HG03039 (cell line): Measurements from ENCODE around the gene CCDC179.
A peak's percentile ranks its signal among the peaks of the same experiment; 100 is the strongest.

Experiments used
- ATAC-seq: cut with Tn5 transposase; IDR thresholded peaks from one replicate; pipeline ENCODE4 v1.9.1; 2021; ENCODE audit warnings: mild to moderate bottlenecking, moderate library complexity; ENCODE audit not compliant: unreplicated experiment

The CCDC179 gene

GRCh38 chr11:22860241-22860640 is at the start of gene CCDC179:
Gene CCDC179 (minus strand): TSS chr11:22860474. CDS start chr11:22860421, 53 bp downstream.
- no peak for ATAC-seq

GRCh38 chr11:22903782-22904181 is 43.5 kb upstream of the CCDC179 start:
- no peak for ATAC-seq

DNA sequence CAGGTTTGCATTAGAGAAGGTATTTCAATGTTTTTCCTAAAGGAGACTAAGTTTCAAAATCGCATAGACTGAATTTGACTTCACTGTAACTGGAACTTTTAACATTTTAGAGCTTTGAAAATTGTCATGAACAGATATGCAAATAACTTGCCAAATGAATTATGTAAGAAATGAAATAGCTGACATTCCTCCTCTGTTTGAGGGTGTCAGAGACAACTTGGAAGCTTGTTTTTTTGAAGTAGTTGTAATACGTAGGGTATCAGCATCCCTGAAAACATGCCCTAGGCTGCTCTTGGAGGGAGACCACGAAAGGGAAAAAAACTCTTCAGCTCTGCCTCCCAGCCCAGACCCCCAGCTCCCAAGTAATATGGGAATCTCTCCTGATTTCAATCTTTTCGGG is 41.3 kb upstream of the CCDC179 start:
- ATAC-seq = no peak

DNA sequence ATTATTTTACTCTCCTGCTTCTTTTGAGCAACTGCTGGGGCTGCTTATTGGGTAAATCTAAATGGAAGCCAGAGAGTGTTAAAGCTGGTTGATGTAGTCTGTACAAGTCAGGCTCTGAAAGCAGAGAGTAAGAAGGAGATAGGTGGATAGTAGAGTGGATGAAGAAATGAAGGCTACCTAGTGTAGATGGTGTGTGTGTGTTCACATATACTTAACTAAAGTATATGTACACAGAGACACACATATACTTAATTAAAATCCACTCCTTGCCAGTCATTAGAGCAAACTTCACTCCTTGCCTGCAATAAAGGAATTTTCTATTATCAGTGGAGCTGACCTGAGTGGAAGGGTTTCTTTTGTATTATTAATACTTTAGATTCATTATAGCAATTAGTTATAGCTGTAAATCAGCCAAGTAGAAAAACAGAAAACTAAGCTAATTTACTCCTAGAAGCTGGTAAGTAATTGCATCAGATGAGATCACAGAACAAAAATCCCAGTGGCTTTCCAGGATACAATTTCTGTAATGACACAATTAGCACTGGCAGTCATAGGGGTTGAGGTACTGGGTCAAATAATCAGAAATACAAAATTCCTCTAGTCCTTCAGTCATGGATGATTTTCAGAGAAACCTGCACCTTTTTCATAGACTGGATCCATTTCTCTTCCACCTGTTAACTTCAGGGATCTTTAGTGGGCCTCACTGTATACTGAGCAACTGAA is 40.7 kb upstream of the CCDC179 start:
- no peak for ATAC-seq

DNA sequence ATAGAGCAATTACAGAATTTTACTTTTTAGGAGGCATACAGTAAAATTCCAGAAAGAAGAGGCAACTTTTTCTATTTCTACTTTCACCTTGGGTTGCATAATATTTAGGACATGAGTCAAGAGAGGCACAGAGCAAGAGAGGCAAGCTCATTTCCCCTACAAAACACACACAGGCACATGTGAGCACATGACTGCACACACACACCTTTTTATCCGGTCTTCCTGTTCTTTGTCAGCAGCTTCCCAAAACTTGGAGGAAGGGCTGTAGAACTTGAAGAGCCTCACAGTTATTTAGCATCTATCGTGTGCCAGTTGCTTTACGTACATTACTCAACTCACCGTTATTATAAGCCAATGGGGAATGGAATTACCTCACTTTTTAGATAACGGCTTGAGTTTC is 37.8 kb upstream of the CCDC179 start:
- ATAC-seq = no peak

DNA sequence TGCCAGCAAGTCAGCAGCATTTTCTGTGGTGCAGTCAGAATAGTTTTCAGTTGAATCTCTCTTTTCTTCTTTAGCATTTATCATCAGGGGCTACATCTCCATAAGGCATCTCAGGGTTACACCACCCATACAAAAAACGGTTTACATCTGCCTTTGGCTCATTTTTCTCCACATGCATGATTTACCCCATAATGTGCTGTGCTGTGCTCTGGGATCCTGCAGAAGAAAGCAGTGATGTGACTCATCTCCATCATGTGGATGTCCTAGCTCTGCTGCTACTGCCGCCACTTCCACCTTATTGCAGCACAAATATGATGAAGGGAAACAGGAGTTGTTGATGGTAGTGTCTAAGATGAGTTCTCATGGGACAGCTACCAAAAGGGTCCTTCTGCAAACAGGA is 30.0 kb upstream of the CCDC179 start:
- no peak for ATAC-seq

- ATAC-seq = no peak
These were observed 23.9 kb upstream of the CCDC179 start for GRCh38 chr11:22884217-22884616.

DNA sequence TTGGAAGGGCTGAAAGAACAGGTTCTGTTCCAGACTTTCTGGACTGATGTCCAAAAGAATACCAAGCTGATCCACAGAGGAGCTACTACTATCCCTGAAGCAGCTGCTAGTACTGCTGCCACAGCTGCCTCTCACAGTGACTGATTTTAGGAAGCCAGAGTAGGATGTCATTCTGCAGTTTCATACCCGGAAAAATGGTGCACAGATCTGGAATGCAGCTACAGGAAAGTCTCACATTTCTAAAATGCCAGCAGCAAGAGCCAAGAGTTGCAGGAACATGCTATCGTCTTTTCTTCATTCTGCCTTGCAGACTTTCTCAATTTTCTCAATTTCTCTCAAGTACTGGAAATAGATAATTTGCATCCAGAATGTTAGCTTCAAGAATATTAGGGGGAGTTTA is 19.4 kb upstream of the CCDC179 start:
- no peak for ATAC-seq

- ATAC-seq = no peak
These were observed 18.3 kb upstream of the CCDC179 start for GRCh38 chr11:22878604-22879003.

- ATAC-seq = no peak
These were observed 17.8 kb upstream of the CCDC179 start for GRCh38 chr11:22878039-22878438.

DNA sequence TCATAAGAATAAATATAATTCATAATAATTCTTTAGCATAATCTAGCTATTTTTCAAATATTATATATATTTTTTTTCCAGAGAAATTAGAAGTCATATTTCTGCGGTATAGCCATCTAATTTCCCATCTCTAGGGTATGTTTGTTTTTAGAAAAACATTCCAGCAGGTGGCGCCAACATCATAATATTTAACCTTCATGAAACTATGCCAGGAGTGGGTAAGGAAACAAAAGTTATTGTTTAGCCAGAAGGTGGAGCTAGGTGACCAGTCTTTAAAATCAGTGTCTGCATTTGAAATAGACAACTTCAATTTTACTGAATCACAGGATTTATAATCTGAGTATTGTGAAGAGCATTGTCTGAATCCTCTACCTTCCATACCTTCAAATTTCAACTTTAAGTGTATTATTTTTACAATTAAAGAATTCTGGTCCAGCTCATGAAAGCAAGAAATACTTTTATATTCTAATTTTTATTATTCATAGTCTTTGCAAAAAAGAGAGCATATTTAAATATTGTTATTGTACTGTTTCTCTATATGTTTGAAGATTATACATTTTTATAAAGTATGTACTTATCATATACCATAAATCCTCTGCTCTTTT is 15.7 kb upstream of the CCDC179 start:
- ATAC-seq = peak; percentile 100

DNA sequence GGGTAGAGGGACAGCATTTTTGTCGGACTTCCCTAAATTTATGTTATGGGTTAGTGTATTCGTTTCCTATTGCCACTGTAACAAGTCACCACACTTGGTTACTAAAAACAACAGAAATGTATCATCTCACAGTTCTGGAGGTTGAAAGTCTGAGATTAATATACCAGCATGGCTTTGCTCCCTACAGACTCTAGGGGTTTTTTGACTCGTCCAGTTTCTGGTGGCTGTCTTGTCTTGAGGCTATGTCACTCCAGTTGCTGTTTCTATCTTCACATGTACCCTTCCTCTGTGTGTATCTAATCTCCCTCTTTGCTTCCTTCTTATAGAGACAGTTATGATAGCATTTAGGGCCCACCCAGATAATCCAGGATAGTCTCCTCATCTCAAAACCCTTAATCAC is 9.1 kb upstream of the CCDC179 start:
- no peak for ATAC-seq

DNA sequence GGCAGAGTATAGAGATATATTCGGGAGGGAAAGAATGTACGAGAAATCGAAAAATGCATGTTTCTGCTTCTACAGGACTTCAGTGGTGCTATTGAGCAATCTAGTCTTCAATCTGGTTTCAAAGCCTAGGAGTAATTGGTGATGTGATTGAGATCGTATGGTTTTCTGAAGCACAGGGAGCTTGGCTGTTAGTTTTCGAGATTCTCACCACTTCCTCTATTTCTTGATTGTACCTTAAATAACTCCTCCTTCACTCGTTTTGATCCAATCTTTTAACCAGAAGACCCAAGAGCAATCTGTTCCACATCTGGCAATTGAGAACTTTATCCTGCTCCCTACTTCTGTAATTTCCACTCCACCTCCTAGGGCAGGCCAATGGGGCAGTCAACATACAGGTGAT is 518 bp downstream of the CCDC179 start:
- no peak for ATAC-seq

GRCh38 chr11:22851477-22851876 is 8.8 kb downstream of the CCDC179 start:
- ATAC-seq = no peak

- ATAC-seq = no peak
These were observed 13.5 kb downstream of the CCDC179 start for GRCh38 chr11:22846726-22847125.

- no peak for ATAC-seq
These were observed 27.8 kb downstream of the CCDC179 start for GRCh38 chr11:22832315-22833015.

GRCh38 chr11:22830082-22830414 is 30.2 kb downstream of the CCDC179 start:
- no peak for ATAC-seq

DNA sequence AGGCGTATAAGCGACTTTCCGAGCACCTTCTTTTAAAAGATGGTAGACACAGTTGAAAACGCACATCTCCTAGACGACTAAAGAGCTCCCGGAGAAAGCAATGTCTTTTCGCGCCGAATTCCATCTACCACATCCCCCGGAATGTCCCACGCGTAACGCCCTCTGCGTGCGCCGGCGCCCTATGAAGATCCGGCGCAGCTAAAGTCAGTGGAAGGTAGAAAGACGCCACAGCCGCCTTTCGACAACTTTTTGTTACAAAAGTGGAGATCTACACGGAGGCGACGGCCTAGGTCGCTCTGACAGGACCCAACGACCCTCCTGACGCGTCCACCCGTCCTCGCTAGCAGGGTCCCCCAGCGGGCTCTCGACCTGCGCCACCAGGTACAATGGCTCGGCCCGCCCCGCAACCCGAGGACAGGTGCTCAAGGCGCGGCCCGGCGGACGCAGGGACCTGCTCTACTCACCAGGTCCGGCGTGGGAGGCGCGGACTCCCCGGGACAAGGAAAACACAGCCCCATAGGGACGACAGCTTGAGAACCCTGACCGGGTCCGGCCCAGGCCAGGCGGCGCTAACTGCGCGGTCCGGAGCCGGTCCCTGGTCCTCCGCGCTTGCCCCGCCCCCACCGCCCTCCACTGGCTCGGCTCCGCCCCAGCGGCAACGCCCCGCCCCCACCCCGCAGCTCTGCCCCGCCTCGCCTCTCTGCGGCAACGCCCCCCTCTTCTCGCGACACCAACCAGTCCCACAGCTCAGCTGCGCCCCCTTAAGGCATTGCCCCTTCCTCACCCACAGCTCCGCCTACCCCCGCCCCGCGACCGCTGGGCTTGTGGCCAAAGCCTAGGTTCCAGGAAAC is 30.8 kb downstream of the CCDC179 start, which contains the start of gene SVIP:
SVIP (minus strand) TSS at position 571 of the 851 bp plus-strand sequence; CDS start at position 518, 53 bp downstream.
- ATAC-seq = peak; percentile 94

DNA sequence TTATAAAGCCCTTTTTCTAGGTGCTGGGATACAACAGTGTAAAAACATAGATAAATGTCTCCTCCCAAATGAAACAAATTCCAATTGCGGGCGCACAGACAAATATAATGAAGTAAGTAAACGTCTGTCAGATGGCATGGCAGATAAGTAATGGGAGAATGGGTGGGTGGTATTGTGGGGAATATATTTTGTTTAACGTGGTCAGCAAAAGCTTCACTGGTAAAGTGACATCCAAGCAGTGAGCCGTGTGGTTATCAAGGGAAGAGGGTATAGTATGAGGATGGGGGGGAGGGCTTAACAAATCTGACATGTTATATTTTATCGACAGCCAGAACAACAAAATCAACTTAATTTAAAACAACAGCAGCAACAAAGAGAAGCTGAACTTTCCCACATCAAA is 31.9 kb downstream of the CCDC179 start:
- ATAC-seq = no peak

DNA sequence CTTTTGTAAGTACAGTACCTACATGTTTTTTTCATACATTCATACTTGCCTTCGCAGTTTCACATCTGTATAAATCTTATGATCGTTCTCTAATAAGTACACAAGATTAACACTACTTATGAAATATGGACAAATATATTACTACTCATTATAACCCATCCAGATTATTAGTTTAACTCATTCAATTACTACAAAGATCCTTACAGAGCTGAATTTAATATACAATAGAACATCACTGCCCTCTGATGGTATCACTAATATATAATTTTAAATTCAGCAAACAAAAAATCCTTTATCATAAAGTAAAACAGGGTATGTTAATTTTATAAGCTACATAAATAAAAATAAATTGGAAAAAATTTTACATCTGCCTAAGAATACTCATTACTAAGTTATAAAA is 38.1 kb downstream of the CCDC179 start:
- no peak for ATAC-seq

- ATAC-seq = no peak
These were observed 50.4 kb downstream of the CCDC179 start for GRCh38 chr11:22809893-22810292.
